Smooth muscle cell (in vitro differentiated cells): ENCODE measurements around the gene TBC1D22A. TPM values are rescaled to one million over a fixed set of nuclear protein-coding genes. Genes with fewer than 3 reads are reported as not detected.

Experiments
- DNase-seq: peaks from one replicate; lab custom pipeline; 2025; ENCODE audit not compliant: unreplicated experiment; lab: John Stamatoyannopoulos, UW
- H2AFZ ChIP-seq: fragments of 200-600 bp; sonication (generic); 2 replicates; pipeline ENCODE4 v1.6.0; 2016; ENCODE audit warnings: antibody characterized with exemption, low read depth, mild to moderate bottlenecking
- H3F3A ChIP-seq: fragments of 200-600 bp; sonication (generic); 2 replicates; pipeline ENCODE4 v1.6.0; 2017; ENCODE audit warnings: antibody characterized with exemption, low read depth
- H3K27ac ChIP-seq: fragments of 200-600 bp; sonication (generic); 2 replicates; pipeline ENCODE4 v1.5.1; 2016; ENCODE audit warnings: low read depth, mild to moderate bottlenecking
- H3K27me3 ChIP-seq: fragments of 200-600 bp; sonication (generic); 2 replicates; pipeline ENCODE4 v1.6.1; 2016; ENCODE audit warnings: low read depth, mild to moderate bottlenecking
- H3K36me3 ChIP-seq: fragments of 200-600 bp; sonication (generic); 2 replicates; pipeline ENCODE4 v1.5.1; 2016; ENCODE audit warnings: low read depth
- H3K4me1 ChIP-seq: fragments of 200-600 bp; sonication (generic); 2 replicates; pipeline ENCODE4 v1.5.1; 2016; ENCODE audit warnings: low read depth
- H3K4me2 ChIP-seq: fragments of 200-600 bp; sonication (generic); 2 replicates; pipeline ENCODE4 v1.6.0; 2016; ENCODE audit warnings: mild to moderate bottlenecking
- H3K4me3 ChIP-seq: fragments of 200-600 bp; sonication (generic); 2 replicates; pipeline ENCODE4 v1.5.1; 2016; ENCODE audit warnings: mild to moderate bottlenecking
- H3K79me2 ChIP-seq: fragments of 200-600 bp; sonication (generic); 2 replicates; pipeline ENCODE4 v1.6.0; 2016; ENCODE audit warnings: low read depth, mild to moderate bottlenecking
- H3K9ac ChIP-seq: fragments of 200-600 bp; sonication (generic); 2 replicates; pipeline ENCODE4 v1.6.0; 2016; ENCODE audit warnings: low read depth
- H3K9me3 ChIP-seq: fragments of 200-600 bp; sonication (generic); replicated peaks from 2 replicates; pipeline ENCODE4 v1.5.1; 2016; ENCODE audit warnings: low read depth
- H4K20me1 ChIP-seq: fragments of 200-600 bp; sonication (generic); 2 replicates; pipeline ENCODE4 v1.6.0; 2016; ENCODE audit warnings: low read depth
- CTCF ChIP-seq: fragments of 200-600 bp; sonication (generic); IDR thresholded peaks from 2 replicates; pipeline ENCODE4 v1.5.1; 2017; ENCODE audit warnings: borderline replicate concordance, mild to moderate bottlenecking, antibody characterized with exemption; ENCODE audit not compliant: insufficient read depth, poor library complexity, severe bottlenecking
- WGBS: methylation state at CpG from one replicate; pipeline ENCODE4 v1.1.7; 2016; ENCODE audit warnings: low lambda C conversion rate; 5-methylcytosine and 5-hydroxymethylcytosine counted together
- polyA plus RNA-seq: library from polyadenylated mRNA; unstranded; fragments of >200 nt; fragmentation: Nextera tagmentation; extraction: Ambion mirVana; gene quantifications from 2 replicates; pipeline ENCODE4 v1.2.1, GENCODE V29; 2016
- total RNA-seq: library from RNA; depleted of rRNA; stranded (reverse); fragments of >200 nt; gene quantifications from 2 replicates; pipeline ENCODE4 v1.2.3, GENCODE V29; 2014

The TBC1D22A gene
- total and polyA plus RNA-seq, 2 experiments from 2014 or later: 12.5 to 14.4 TPM

DNA sequence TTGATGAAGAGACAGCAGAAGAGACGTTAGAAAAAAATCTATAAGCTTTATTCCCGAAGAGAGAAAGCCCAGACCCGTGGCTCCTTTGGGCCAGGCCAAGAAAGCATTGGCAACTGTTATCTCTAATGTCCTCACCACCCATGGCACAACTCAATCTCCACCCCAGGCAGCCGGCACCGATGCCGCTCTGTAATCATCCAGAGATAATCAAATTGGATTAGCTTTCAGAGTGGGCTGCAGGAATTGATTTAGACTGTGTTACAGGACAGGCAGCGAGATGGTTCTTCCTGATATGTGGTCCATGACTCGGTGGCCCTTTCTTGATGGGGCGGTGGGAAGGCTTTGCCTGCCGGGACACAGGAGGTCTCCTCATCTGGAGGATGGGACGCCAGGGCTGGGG lies 383.9 kb downstream of the TBC1D22A start:
- DNase-seq: no peak
- H3K4me3 ChIP-seq: no peak overlapping the region

DNA sequence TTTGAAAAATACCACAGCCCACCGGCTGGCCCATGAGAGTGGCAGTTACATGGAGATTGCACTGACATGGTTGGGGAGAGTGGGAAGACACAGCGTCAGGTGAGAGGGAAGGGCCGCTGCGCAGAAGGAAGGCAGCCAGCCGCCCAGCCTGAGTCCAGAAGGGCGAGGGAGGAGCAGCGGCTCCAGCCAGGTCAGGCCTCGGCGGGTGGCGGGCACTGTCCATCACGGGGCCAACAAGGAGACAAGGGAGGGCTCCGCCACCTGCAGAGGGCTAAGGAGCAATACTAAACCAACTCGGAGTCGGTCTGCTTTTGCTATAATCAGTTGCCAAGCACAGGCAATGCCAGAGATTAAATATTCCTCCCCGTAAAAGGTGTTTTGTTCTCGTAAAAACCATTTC lies 384.5 kb downstream of the TBC1D22A start:
- no peaks in the 10 kb centered on the region for H3K79me2 ChIP-seq
- H3K4me3 ChIP-seq: no peak overlapping the region
- no peaks in the 10 kb centered on the region for H3K36me3 ChIP-seq
- H3K4me2 ChIP-seq: no peak overlapping the region
- DNase-seq: no peak
- H3F3A ChIP-seq: no peaks in the 10 kb centered on the region
- 94% methylated on average over 14 of the region's 16 CpGs for WGBS
- H3K9ac ChIP-seq: no peak overlapping the region
- TF ChIP-seq CTCF: no peak
- no peaks in the 10 kb centered on the region for H3K4me1 ChIP-seq
- no peak overlapping the region for H2AFZ ChIP-seq
- no peaks in the 10 kb centered on the region for H3K9me3 ChIP-seq
- no peaks in the 10 kb centered on the region for H3K27me3 ChIP-seq
- H4K20me1 ChIP-seq: no peaks in the 10 kb centered on the region
- no peak overlapping the region for H3K27ac ChIP-seq

More for the DNA sequence above, 383.9 kb downstream of the TBC1D22A start:
- Histone ChIP-seq H3K9me3 (no peaks in the 10 kb centered on the region), H3K9ac (no peak overlapping the region), H3K4me1 (no peaks in the 10 kb centered on the region), H3F3A (no peaks in the 10 kb centered on the region), H3K27ac (no peak overlapping the region), H3K27me3 (no peaks in the 10 kb centered on the region), H3K79me2 (no peaks in the 10 kb centered on the region), H3K36me3 (no peaks in the 10 kb centered on the region), H3K4me2 (no peak overlapping the region), H2AFZ (no peak overlapping the region), H4K20me1 (no peaks in the 10 kb centered on the region)
- WGBS: 90% methylated on average over 11 of the region's 11 CpGs
- TF ChIP-seq CTCF: no peak

DNA sequence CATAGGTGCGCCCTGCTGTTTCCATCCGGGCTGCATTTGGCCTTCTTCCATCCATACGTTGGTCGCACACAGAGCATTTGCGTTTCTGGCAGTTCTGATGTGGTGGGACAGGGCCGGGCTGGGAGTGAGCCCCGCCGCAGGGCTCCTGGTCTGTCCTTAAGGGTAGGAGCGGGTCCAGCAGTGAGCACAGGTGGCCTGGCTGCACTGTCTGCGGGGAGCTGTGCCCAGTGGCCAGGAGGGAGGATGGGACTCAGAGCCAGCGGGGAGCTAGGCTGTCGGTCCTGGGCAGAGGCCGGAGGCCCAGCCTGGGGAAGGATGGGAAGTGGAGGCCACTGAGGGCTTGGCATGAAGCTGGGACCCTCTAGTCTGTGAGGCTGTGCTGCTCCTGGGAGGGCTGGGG lies 385.1 kb downstream of the TBC1D22A start:
- TF ChIP-seq CTCF: no peak
- no peaks in the 10 kb centered on the region for H3F3A ChIP-seq
- H3K79me2 ChIP-seq: no peaks in the 10 kb centered on the region
- H3K4me3 ChIP-seq: no peak overlapping the region
- H3K4me1 ChIP-seq: no peaks in the 10 kb centered on the region
- no peaks in the 10 kb centered on the region for H3K27me3 ChIP-seq
- H2AFZ ChIP-seq: no peak overlapping the region
- no peaks in the 10 kb centered on the region for H4K20me1 ChIP-seq
- H3K27ac ChIP-seq: no peak overlapping the region
- WGBS: 96% methylated on average over 13 of the region's 13 CpGs
- no peaks in the 10 kb centered on the region for H3K9me3 ChIP-seq
- no peak overlapping the region for H3K4me2 ChIP-seq
- no peak for DNase-seq
- no peak overlapping the region for H3K9ac ChIP-seq
- no peaks in the 10 kb centered on the region for H3K36me3 ChIP-seq

GRCh38 chr22:47148510-47148909 lies 386.1 kb downstream of the TBC1D22A start:
- no peak for DNase-seq
- no peak overlapping the region for H3K27ac ChIP-seq
- no peaks in the 10 kb centered on the region for H3K79me2 ChIP-seq
- no peaks in the 10 kb centered on the region for H3F3A ChIP-seq
- 93% methylated on average over 2 of the region's 3 CpGs for WGBS
- H4K20me1 ChIP-seq: no peaks in the 10 kb centered on the region
- no peak overlapping the region for H2AFZ ChIP-seq
- no peaks in the 10 kb centered on the region for H3K27me3 ChIP-seq
- H3K4me2 ChIP-seq: no peak overlapping the region
- H3K4me1 ChIP-seq: no peaks in the 10 kb centered on the region
- no peak overlapping the region for H3K9ac ChIP-seq
- no peaks in the 10 kb centered on the region for H3K36me3 ChIP-seq
- H3K9me3 ChIP-seq: no peaks in the 10 kb centered on the region
- no peak overlapping the region for H3K4me3 ChIP-seq
- TF ChIP-seq CTCF: no peak
